Pancreas (tissue), 10 donors: ENCODE results near the gene METTL21A. TPM values are rescaled to one million over a fixed set of nuclear protein-coding genes. Genes with fewer than 3 reads are reported as not detected.

Experiments used
- ATAC-seq, 4 donors: fragments of 200-7000 bp; cut with Tn5 transposase; one replicate each; pipeline versions ENCODE4 v1.8.0 to v1.9.1; 2020; ENCODE audit warnings: mild to moderate bottlenecking in 4 of 4, moderate library complexity in 4 of 4
- DNase-seq, 6 donors: peaks; one replicate each; pipeline ENCODE4 v3.0.0-alpha.2; 2020
- FAIRE-seq: peaks from 2 replicates; lab custom pipeline; 2012; peaks lifted over from hg19 to GRCh38; lab: Jason Lieb, UNC
- H3K27ac ChIP-seq, 4 donors: fragments of 200-600 bp; sonication (generic); 1 replicate in 3 of 4; 2 replicates in 1 of 4; pipeline versions ENCODE4 v1.5.0 to v1.8.0; 2020
- H3K27me3 ChIP-seq, 4 donors: fragments of 200-600 bp; one replicate each; pipeline ENCODE4 v1.8.0; 2021
- H3K36me3 ChIP-seq, 3 donors: fragments of 200-600 bp; sonication (generic) in 1 of 3; one replicate each; pipeline versions ENCODE4 v1.5.0 to v1.8.0; 2020 to 2021
- H3K4me1 ChIP-seq, 3 donors: fragments of 200-600 bp; one replicate each; pipeline ENCODE4 v1.8.0; 2021
- H3K4me3 ChIP-seq, 4 donors: fragments of 200-600 bp; sonication (generic) in 2 of 4; one replicate each; pipeline versions ENCODE4 v1.5.0 to v1.8.0; 2020 to 2021
- H3K9me3 ChIP-seq, 4 donors: fragments of 200-600 bp; one replicate each; pipeline ENCODE4 v1.8.0; 2021
- WGBS, 2 donors: extraction: QIAGEN DNeasy Blood & Tissue Kit; methylation state at CpG; one replicate each; pipeline ENCODE4 v1.1.7; 2013; 5-methylcytosine and 5-hydroxymethylcytosine counted together
- intact Hi-C, 3 donors: fragments of 100-400 bp; cut with DNase I; formaldehyde crosslinking; loops; one replicate each; pipeline versions ENCODE4 v1.11.1 to v1.14.2; 2022
- polyA plus RNA-seq, 2 donors: library from polyadenylated mRNA; stranded (reverse); fragments of 200-250 nt; gene quantifications; one replicate each; pipeline ENCODE4 v1.2.3, GENCODE V29; 2013
- total RNA-seq, 6 donors: library from RNA; stranded (reverse); fragmentation: NEBNext Ultra II Directional in 4 of 6; extraction: Animal tissue kit (Norgen Biotek cat#: 25700) in 4 of 6; gene quantifications; one replicate each; pipeline versions ENCODE4 v1.2.1 to v1.2.4, GENCODE V29; 2021 to 2023
- TF ChIP-seq, protein P1 (sequence below), 4 donors: fragments of 200-600 bp; sonication (generic) in 3 of 4; IDR thresholded peaks; one replicate each; pipeline versions ENCODE4 v1.5.0 to v1.8.0; 2021; ENCODE audit warnings: antibody characterized with exemption in 4 of 4
- donor health status: healthy with polysubstance abuse.
- donor health status: DM: no; HTN: no; CAD: no; lungs with moderate emphysema.
- donor health status: DM: no; HTN: no; CAD: no.
- donor health status: control.
- donor health status: control.
- donor health status: Bipolar disorder and iron deficiency.
- donor health status: DM: yes; HTN: yes; CAD: no.
- donor health status: DM: no; HTN: no; CAD: no.
- donor health status: DM: no; HTN: no; CAD: no.
- donor health status: DM: yes; HTN: yes; CAD: no.

Gene METTL21A
- total and polyA plus RNA-seq, 8 donors = 4.2 to 9.1 (median 5.9) TPM

DNA sequence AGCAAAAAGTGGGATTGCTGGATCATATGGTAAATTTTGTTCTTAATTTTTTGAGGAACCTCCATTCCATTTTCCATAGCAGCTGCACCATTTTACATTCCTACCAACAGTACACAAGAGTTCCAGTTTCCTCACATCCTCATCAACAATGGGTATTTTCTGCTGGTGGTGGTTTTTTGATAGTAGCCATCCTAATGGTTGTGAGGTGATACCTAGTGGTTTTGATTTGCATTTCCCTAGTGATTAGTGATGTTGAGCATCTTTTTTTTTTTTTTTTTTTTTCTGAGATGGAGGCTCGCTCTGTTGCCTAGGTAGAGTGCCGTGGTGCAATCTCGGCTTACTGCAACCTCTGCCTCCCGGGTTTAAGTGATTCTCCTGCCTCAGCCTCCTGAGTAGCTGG lies 30.5 kb downstream of the METTL21A start:
- ATAC-seq (no peak), DNase-seq (no peak), FAIRE-seq (no peak)
- Histone ChIP-seq H3K9me3 (no peaks in the 10 kb centered on the region), H3K36me3 (peaks cover 0 to 9% (median 0%) of the 10 kb centered on the region in 3 donors), H3K4me3 (no peak overlapping the region), H3K27me3 (no peaks in the 10 kb centered on the region), H3K4me1 (no peaks in the 10 kb centered on the region), H3K27ac (no peak overlapping the region)
- intact Hi-C loops = no loop called here
- TF ChIP-seq, protein P1, sequence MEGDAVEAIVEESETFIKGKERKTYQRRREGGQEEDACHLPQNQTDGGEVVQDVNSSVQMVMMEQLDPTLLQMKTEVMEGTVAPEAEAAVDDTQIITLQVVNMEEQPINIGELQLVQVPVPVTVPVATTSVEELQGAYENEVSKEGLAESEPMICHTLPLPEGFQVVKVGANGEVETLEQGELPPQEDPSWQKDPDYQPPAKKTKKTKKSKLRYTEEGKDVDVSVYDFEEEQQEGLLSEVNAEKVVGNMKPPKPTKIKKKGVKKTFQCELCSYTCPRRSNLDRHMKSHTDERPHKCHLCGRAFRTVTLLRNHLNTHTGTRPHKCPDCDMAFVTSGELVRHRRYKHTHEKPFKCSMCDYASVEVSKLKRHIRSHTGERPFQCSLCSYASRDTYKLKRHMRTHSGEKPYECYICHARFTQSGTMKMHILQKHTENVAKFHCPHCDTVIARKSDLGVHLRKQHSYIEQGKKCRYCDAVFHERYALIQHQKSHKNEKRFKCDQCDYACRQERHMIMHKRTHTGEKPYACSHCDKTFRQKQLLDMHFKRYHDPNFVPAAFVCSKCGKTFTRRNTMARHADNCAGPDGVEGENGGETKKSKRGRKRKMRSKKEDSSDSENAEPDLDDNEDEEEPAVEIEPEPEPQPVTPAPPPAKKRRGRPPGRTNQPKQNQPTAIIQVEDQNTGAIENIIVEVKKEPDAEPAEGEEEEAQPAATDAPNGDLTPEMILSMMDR (IDR thresholded peaks at IDR 0.05) = no peak
- WGBS, 2 donors = 97 to 98% methylated on average over 4 of the region's 4 CpGs

DNA sequence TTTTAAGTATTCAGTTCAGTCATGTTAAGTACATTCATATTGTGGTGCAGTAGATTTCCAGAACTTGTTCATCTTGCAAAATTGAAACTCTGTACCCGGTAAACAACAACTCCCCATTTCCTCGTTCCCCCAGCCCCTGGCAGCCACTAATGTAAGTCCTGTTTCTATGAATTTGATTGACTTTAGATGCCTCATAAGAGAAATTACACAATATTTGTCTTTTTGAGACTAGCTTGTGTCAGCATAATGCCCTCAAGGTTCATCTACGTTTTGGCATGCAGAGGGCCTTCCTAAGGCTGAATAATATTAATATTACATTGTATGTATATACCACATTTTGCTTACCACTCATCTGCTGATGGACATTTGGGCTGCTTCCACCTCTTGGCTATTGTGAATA lies 30.9 kb downstream of the METTL21A start:
- ATAC-seq (no peak), FAIRE-seq (no peak)
- intact Hi-C loops = no loop called here

DNA sequence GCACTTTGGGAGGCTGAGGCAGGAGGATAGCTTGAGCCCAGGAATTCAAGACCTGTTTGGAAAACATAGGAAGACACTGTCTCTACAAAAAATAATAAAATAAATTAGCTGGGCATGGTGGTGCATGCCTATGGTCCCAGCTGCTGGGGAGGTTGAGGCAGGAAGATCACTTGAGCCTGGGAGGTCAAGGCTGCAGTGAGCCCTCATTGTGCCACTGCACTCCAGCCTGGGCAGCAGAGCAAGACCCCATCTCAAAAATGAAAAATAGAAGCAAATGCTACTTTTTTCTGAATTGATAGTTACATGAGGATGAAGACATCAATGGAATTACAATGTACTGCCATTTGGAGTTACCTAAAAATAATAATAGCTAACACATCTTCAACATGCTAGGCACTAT lies 31.9 kb downstream of the METTL21A start:
- TF ChIP-seq, protein P1 (IDR thresholded peaks at IDR 0.05) = no peak
- H3K36me3 ChIP-seq = peaks cover 0 to 9% (median 0%) of the 10 kb centered on the region in 3 donors

More for the DNA sequence above, 30.9 kb downstream of the METTL21A start:
- DNase-seq = no peak
- 81 to 83% methylated on average over 3 of the region's 3 CpGs for WGBS, 2 donors
- TF ChIP-seq, protein P1 (IDR thresholded peaks at IDR 0.05) = no peak
- Histone ChIP-seq H3K4me1 (no peaks in the 10 kb centered on the region), H3K9me3 (no peaks in the 10 kb centered on the region), H3K4me3 (no peak overlapping the region), H3K27me3 (no peaks in the 10 kb centered on the region), H3K27ac (no peak overlapping the region), H3K36me3 (peaks cover 0 to 9% (median 0%) of the 10 kb centered on the region in 3 donors)

DNA sequence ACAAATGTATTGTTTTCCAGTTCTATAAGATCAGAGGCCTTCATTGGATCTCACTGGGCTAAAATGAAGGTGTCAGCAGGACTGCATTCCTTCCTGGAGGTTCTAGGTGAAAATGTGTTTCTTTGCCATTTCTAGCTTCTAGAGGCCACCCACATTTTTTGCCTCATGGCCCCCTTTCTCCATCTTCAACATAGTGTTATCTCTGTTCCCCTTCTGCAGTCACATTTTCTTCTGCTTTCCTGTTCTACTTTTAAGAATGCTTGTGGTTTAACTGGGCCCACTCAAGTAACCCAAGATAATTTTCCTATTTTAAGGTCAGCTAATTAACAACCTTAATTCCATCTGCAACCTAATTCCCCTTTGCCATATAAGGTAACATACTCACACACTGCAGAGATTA lies 36.1 kb downstream of the METTL21A start:
- DNase-seq (no peak), FAIRE-seq (no peak), ATAC-seq (no peak)
- intact Hi-C loops = no loop called here
- no peaks in the 10 kb centered on the region for H3K4me1 ChIP-seq
- H3K27me3 ChIP-seq = no peaks in the 10 kb centered on the region
- H3K9me3 ChIP-seq = no peaks in the 10 kb centered on the region
- TF ChIP-seq, protein P1 (IDR thresholded peaks at IDR 0.05) = no peak
- H3K36me3 ChIP-seq = peaks cover 0 to 21% (median 4%) of the 10 kb centered on the region in 3 donors
- no peak overlapping the region for H3K27ac ChIP-seq
- H3K4me3 ChIP-seq = no peak overlapping the region

More for the DNA sequence above, 31.9 kb downstream of the METTL21A start:
- Histone ChIP-seq H3K4me3 (no peak overlapping the region), H3K4me1 (no peaks in the 10 kb centered on the region), H3K27ac (no peak overlapping the region), H3K27me3 (no peaks in the 10 kb centered on the region), H3K9me3 (no peaks in the 10 kb centered on the region)
- no peak for DNase-seq
- FAIRE-seq = no peak
- intact Hi-C loops = no loop called here
- ATAC-seq = no peak

DNA sequence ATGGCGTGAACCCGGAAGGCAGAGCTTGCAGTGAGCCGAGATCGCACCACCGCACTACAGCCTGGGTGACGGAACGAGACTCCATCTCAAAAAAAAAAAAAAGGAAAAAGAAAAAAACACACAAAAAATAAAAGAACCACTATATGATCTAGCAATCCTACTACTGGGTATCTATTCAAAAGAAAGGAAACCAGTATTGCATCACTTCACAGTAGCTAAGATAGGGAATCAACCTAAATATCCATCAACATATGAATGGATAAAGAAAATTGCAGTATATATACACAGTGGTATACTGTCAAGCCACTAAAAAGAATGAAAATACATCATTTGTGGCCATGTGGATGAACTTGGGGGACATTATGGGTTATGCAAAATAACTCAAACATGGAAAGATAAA lies 37.9 kb downstream of the METTL21A start:
- H3K9me3 ChIP-seq = no peaks in the 10 kb centered on the region
- no peaks in the 10 kb centered on the region for H3K27me3 ChIP-seq
- H3K27ac ChIP-seq = no peak overlapping the region
- H3K4me1 ChIP-seq = no peaks in the 10 kb centered on the region
- WGBS, 2 donors = 98 to 99% methylated on average over 7 of the region's 7 CpGs
- DNase-seq (no peak), ATAC-seq (no peak), FAIRE-seq (no peak)
- peaks cover 0 to 19% (median 4%) of the 10 kb centered on the region in 3 donors for H3K36me3 ChIP-seq
- H3K4me3 ChIP-seq = no peak overlapping the region
- intact Hi-C loops = no loop called here
- TF ChIP-seq, protein P1 (IDR thresholded peaks at IDR 0.05) = no peak
